Measurements from ENCODE around the gene FCHO2. TPM values are rescaled to one million over a fixed set of nuclear protein-coding genes. Genes with fewer than 3 reads are reported as not detected.

FCHO2 gene
- total and polyA plus RNA-seq, 2 of the 8 experiments (the other 6 are each of a cell fraction or from before 2014, with no cell fraction given): 4.3 to 15.7 TPM

GRCh38 chr5:73081093-73081492 is 125.3 kb downstream of the FCHO2 start:
- Histone ChIP-seq H3K4me1 (replicated peaks in 1 of 4; ENCODE audit: control insufficient read depth in 3 of 4, insufficient read depth in 4 of 4, low read length in 3 of 4) (no peaks in the 10 kb centered on the region), H3K14ac (ENCODE audit: insufficient read length) (no peak overlapping the region), H3K56ac (replicated peaks; ENCODE audit: insufficient read length, low read depth, low read length) (no peak overlapping the region), H3K27ac (ENCODE audit: low read depth, low read length) (no peak overlapping the region), H4K5ac (ENCODE audit: insufficient read length, low read depth, low read length) (no peak overlapping the region), H3K79me1 (ENCODE audit: low read depth, low read length) (no peaks in the 10 kb centered on the region), H3K4me2 (ENCODE audit: insufficient read depth in 1 of 2, low read depth in 2 of 2, low read length in 2 of 2) (no peak overlapping the region), H2AK5ac (ENCODE audit: low read depth, low read length) (no peak overlapping the region), H3K9ac (replicated peaks in 1 of 4; ENCODE audit: extremely low read depth in 1 of 4, low read depth in 3 of 4, low read length in 3 of 4) (no peak overlapping the region), H2BK20ac (ENCODE audit: low read length) (no peak overlapping the region), H3K79me2 (ENCODE audit: control insufficient read depth in 1 of 2, insufficient read depth in 2 of 2, low read length in 2 of 2) (no peaks in the 10 kb centered on the region), H3K27me3 (replicated peaks in 1 of 4; ENCODE audit: control insufficient read depth in 3 of 4, extremely low read depth in 1 of 4, insufficient read depth in 3 of 4, low read length in 3 of 4) (no peaks in the 10 kb centered on the region), H4K8ac (ENCODE audit: extremely low read depth, insufficient read depth, low read length) (no peak overlapping the region), H3K23me2 (ENCODE audit: low read depth, low read length) (no peaks in the 10 kb centered on the region), H3K4ac (replicated peaks; ENCODE audit: insufficient read length, low read depth, low read length) (no peak overlapping the region), H2BK120ac (replicated peaks; ENCODE audit: low read depth, low read length) (no peak overlapping the region), H3K36me3 (ENCODE audit: control insufficient read depth in 2 of 4, insufficient read depth in 4 of 4, low read length in 3 of 4) (no peaks in the 10 kb centered on the region), H3K4me3 (ENCODE audit: extremely low read depth in 1 of 4, insufficient read depth in 2 of 4, low read depth in 3 of 4, low read length in 4 of 4) (no peak overlapping the region), H3K23ac (ENCODE audit: insufficient read length) (no peak overlapping the region), H2BK5ac (ENCODE audit: low read depth, low read length) (no peak overlapping the region), H3K9me3 (ENCODE audit: insufficient read depth in 2 of 2, low read depth in 1 of 2, low read length in 1 of 2) (no peaks in the 10 kb centered on the region), H2BK15ac (ENCODE audit: low read length) (no peak overlapping the region), H4K20me1 (replicated peaks in 1 of 2; ENCODE audit: control insufficient read depth in 1 of 2, insufficient read depth in 2 of 2, low read length in 2 of 2) (peaks cover 1 to 2% of the 10 kb centered on the region in 2 experiments), H4K91ac (replicated peaks; ENCODE audit: insufficient read length, low read length) (no peak overlapping the region), H2AFZ (ENCODE audit: low read length) (no peak overlapping the region), H2BK12ac (ENCODE audit: low read depth, low read length) (no peak overlapping the region), H3K18ac (ENCODE audit: extremely low read depth, low read length) (no peak overlapping the region)
- no peak for FAIRE-seq
- ChIA-PET POLR2A (ENCODE audit: partially characterized antibody) (interaction anchor here (0.6 kb wide), 1 partner anchor 10 kb away, joined by 3 read pairs; no protein-coding TSS in a partner anchor), CTCF (ENCODE audit: partially characterized antibody) (no interaction called here)
- no peak for DNase-seq (ENCODE audit: low read depth in 1 of 2, low spot score in 2 of 2)
- WGBS, 2 experiments (ENCODE audit: extremely low coverage in 1 of 2, insufficient coverage in 1 of 2, insufficient read length in 1 of 2, insufficient replicate concordance in 2 of 2, low coverage in 1 of 2, low lambda C conversion rate in 2 of 2, missing lambda C conversion rate in 1 of 2): 81% methylated on average over 4 of the region's 4 CpGs; no CpG with 5 or more reads in 1 of the 2 experiments
- no peak for TF ChIP-seq ZNF274 (IDR thresholded peaks at IDR 0.05; ENCODE audit: borderline replicate concordance, extremely low read depth, low read length)
- no peak for TF ChIP-seq POU5F1 (IDR thresholded peaks at IDR 0.05; ENCODE audit: low read depth, low read length)
- no peak for TF ChIP-seq JUND (IDR thresholded peaks at IDR 0.05; ENCODE audit: low read length)
- TF ChIP-seq CHD1 (IDR thresholded peaks at IDR 0.05; ENCODE audit: low read depth, low read length): no peak
- TF ChIP-seq RBBP5 (IDR thresholded peaks at IDR 0.05; ENCODE audit: borderline replicate concordance, low read depth, low read length): no peak
- TF ChIP-seq ASH2L (IDR thresholded peaks at IDR 0.05; ENCODE audit: low read length): no peak
- TF ChIP-seq EZH2 (IDR thresholded peaks at IDR 0.05; ENCODE audit: low read depth, low read length, severe bottlenecking): no peak
- TF ChIP-seq, protein P1, sequence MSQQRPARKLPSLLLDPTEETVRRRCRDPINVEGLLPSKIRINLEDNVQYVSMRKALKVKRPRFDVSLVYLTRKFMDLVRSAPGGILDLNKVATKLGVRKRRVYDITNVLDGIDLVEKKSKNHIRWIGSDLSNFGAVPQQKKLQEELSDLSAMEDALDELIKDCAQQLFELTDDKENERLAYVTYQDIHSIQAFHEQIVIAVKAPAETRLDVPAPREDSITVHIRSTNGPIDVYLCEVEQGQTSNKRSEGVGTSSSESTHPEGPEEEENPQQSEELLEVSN (IDR thresholded peaks at IDR 0.05): no peak
- TF ChIP-seq, protein P2, sequence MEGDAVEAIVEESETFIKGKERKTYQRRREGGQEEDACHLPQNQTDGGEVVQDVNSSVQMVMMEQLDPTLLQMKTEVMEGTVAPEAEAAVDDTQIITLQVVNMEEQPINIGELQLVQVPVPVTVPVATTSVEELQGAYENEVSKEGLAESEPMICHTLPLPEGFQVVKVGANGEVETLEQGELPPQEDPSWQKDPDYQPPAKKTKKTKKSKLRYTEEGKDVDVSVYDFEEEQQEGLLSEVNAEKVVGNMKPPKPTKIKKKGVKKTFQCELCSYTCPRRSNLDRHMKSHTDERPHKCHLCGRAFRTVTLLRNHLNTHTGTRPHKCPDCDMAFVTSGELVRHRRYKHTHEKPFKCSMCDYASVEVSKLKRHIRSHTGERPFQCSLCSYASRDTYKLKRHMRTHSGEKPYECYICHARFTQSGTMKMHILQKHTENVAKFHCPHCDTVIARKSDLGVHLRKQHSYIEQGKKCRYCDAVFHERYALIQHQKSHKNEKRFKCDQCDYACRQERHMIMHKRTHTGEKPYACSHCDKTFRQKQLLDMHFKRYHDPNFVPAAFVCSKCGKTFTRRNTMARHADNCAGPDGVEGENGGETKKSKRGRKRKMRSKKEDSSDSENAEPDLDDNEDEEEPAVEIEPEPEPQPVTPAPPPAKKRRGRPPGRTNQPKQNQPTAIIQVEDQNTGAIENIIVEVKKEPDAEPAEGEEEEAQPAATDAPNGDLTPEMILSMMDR (IDR thresholded peaks at IDR 0.05; ENCODE audit: control extremely low read depth in 1 of 3, insufficient read depth in 1 of 3, low read depth in 1 of 3, low read length in 3 of 3): no peak
- no peak for TF ChIP-seq CBX8 (IDR thresholded peaks at IDR 0.05; ENCODE audit: borderline replicate concordance, low read depth, low read length)
- TF ChIP-seq RNF2 (IDR thresholded peaks at IDR 0.05; ENCODE audit: borderline replicate concordance, low read depth, low read length, missing control alignments, poor library complexity, severe bottlenecking): no peak
